Dermis microvascular lymphatic vessel endothelial cell (primary cell): ENCODE data around the gene ATP2A1. TPM values are rescaled to one million over a fixed set of nuclear protein-coding genes. Genes with fewer than 3 reads are reported as not detected.
A peak's percentile ranks its signal among the peaks of the same experiment; 100 is the strongest.
"Not testable (repeated sequence)": the region's sequence is repeated elsewhere in the genome, so short reads cannot be mapped to it uniquely, and the experiment has no call there.

ENCODE experiments used
- DNase-seq, 2 donors: peaks; one replicate each; pipeline versions ENCODE4 v3.0.0 to v3.0.0-alpha.2; 2010; ENCODE audit warnings: low read depth in 2 of 2
- total RNA-seq: library from RNA; depleted of rRNA; stranded (reverse); fragments of >200 nt; gene quantifications from 2 replicates; pipeline ENCODE4 v1.2.1, GENCODE V29; 2014

Gene ATP2A1
- total RNA-seq, 1 donor from 2014 or later, result 0.13 TPM

GRCh38 chr16:28859326-28859725 is 19.0 kb upstream of the ATP2A1 start:
- no peak for DNase-seq

- peak in 1 of 2 donors; percentile 51 for DNase-seq
These were observed 14.1 kb upstream of the ATP2A1 start for GRCh38 chr16:28863929-28864793.

- DNase-seq, result no peak
These were observed 13.1 kb upstream of the ATP2A1 start for GRCh38 chr16:28865001-28865688.

GRCh38 chr16:28865722-28866453 is 12.4 kb upstream of the ATP2A1 start:
- DNase-seq, result no peak

- DNase-seq, result no peak
These were observed 11.9 kb upstream of the ATP2A1 start for GRCh38 chr16:28866454-28866804.

GRCh38 chr16:28867241-28867640 is 11.0 kb upstream of the ATP2A1 start:
- no peak for DNase-seq

- DNase-seq, result not testable (repeated sequence)
These were observed 10.6 kb upstream of the ATP2A1 start for GRCh38 chr16:28867646-28868045.

- DNase-seq, result no peak
These were observed 9.1 kb upstream of the ATP2A1 start for GRCh38 chr16:28869201-28869600.

- DNase-seq, result no peak
These were observed 5.3 kb upstream of the ATP2A1 start for GRCh38 chr16:28872952-28873351.

GRCh38 chr16:28873543-28874201 is 4.6 kb upstream of the ATP2A1 start:
- peak in 1 of 2 donors; percentile 18 for DNase-seq

- no peak for DNase-seq
These were observed 3.9 kb upstream of the ATP2A1 start for GRCh38 chr16:28874406-28874805.

GRCh38 chr16:28875134-28876018 is 2.9 kb upstream of the ATP2A1 start:
- DNase-seq, result no peak

GRCh38 chr16:28876019-28876659 is 2.1 kb upstream of the ATP2A1 start:
- no peak for DNase-seq

GRCh38 chr16:28876973-28877654 is 1.2 kb upstream of the ATP2A1 start:
- DNase-seq, result no peak

GRCh38 chr16:28877655-28878000 is 660 bp upstream of the ATP2A1 start:
- DNase-seq, result no peak

- DNase-seq, result no peak
These were observed 1.1 kb downstream of the ATP2A1 start for GRCh38 chr16:28879261-28879840.

GRCh38 chr16:28879841-28880588 is 1.7 kb downstream of the ATP2A1 start:
- DNase-seq, result peak; percentile 52 to 82

- no peak for DNase-seq
These were observed 2.3 kb downstream of the ATP2A1 start for GRCh38 chr16:28880589-28880915.

- DNase-seq, result no peak
These were observed 2.7 kb downstream of the ATP2A1 start for GRCh38 chr16:28880955-28881354.
